HepG2 (cell line): Measurements from ENCODE around the gene B3GNT2. TPM values are rescaled to one million over a fixed set of nuclear protein-coding genes. Genes with fewer than 3 reads are reported as not detected.

Experiments used
- ARHGAP35 ChIP-seq: sonication (generic); formaldehyde crosslinking; IDR thresholded peaks from 2 replicates; pipeline ENCODE4 v1.9.0; 2022; ENCODE audit warnings: mild to moderate bottlenecking, inconsistent platforms, moderate library complexity, missing genetic modification reagents, borderline replicate concordance
- CHCHD3 ChIP-seq: sonication (generic); formaldehyde crosslinking; IDR thresholded peaks from 2 replicates; pipeline ENCODE4 v1.8.0; 2022; ENCODE audit warnings: mild to moderate bottlenecking, missing genetic modification reagents, moderate library complexity
- FOXK1 ChIP-seq: sonication (generic); formaldehyde crosslinking; IDR thresholded peaks from 2 replicates; pipeline ENCODE4 v1.4.0; 2020; ENCODE audit warnings: low read depth, missing genetic modification reagents, borderline replicate concordance
- JUN ChIP-seq: sonication (generic); formaldehyde crosslinking; IDR thresholded peaks from 2 replicates; pipeline ENCODE4 v1.4.0; 2020; ENCODE audit warnings: mild to moderate bottlenecking, missing genetic modification reagents
- JUNB ChIP-seq: sonication (generic); formaldehyde crosslinking; IDR thresholded peaks from 2 replicates; pipeline ENCODE4 v1.8.0; 2022; ENCODE audit warnings: missing genetic modification reagents, mild to moderate bottlenecking, borderline replicate concordance
- MIER2 ChIP-seq: IDR thresholded peaks from 2 replicates; pipeline ENCODE4 v1.6.1; 2016; ENCODE audit warnings: missing biosample characterization, missing genetic modification reagents
- PHF8 ChIP-seq: sonication (generic); formaldehyde crosslinking; IDR thresholded peaks from 2 replicates; pipeline ENCODE4 v1.5.0; 2020; ENCODE audit warnings: missing genetic modification reagents
- RELA ChIP-seq: sonication (generic); formaldehyde crosslinking; IDR thresholded peaks from 2 replicates; pipeline ENCODE4 v1.4.0; 2020; ENCODE audit warnings: missing genetic modification reagents
- SNRNP70 ChIP-seq: fragments of 200-400 bp; formaldehyde crosslinking; IDR thresholded peaks from 2 replicates; pipeline ENCODE4 v1.6.1; 2017; ENCODE audit warnings: mild to moderate bottlenecking, low read depth, low read length, moderate library complexity
- ZFAT ChIP-seq: sonication (generic); formaldehyde crosslinking; conservative IDR thresholded peaks from 2 replicates; pipeline ENCODE4 v1.8.1; 2023; ENCODE audit warnings: missing genetic modification reagents, inconsistent platforms
- ZFY ChIP-seq: sonication (generic); formaldehyde crosslinking; IDR thresholded peaks from 2 replicates; pipeline ENCODE4 v1.4.0; 2020; ENCODE audit warnings: missing genetic modification reagents
- ZFYVE20 ChIP-seq: sonication (generic); formaldehyde crosslinking; IDR thresholded peaks from 2 replicates; pipeline ENCODE4 v1.8.0; 2023; ENCODE audit warnings: low read depth, mild to moderate bottlenecking, moderate library complexity, missing genetic modification reagents, borderline replicate concordance
- polyA plus RNA-seq, 8 experiments: library from polyadenylated mRNA; depleted of rRNA in 3 of 8; stranded (reverse) in 7 of 8; unstranded in 1 of 8; fragments of >200 nt; fragmentation: Illumina TruSeq in 4 of 8; extraction: Trizol in 4 of 8; gene quantifications; 2 replicates each; pipeline versions ENCODE4 v1.2.1 to v1.2.3, GENCODE V29; 2011 to 2016; ENCODE audit warnings: low read depth in 4 of 8, missing spikeins in 1 of 8, mixed read lengths in 1 of 8; ENCODE audit not compliant: insufficient read depth in 1 of 8
- total RNA-seq, 5 experiments: library from RNA; depleted of rRNA; stranded (reverse); fragments of >200 nt; fragmentation: Illumina TruSeq; extraction: Trizol; gene quantifications; 2 replicates each; pipeline ENCODE4 v1.2.3, GENCODE V29; 2016; ENCODE audit warnings: low read depth in 1 of 5
- TF ChIP-seq, protein P1 (sequence below): sonication (generic); formaldehyde crosslinking; IDR thresholded peaks from 2 replicates; pipeline ENCODE4 v1.5.0; 2020; ENCODE audit warnings: missing genetic modification reagents
- TF ChIP-seq, protein P2 (sequence below): sonication (generic); formaldehyde crosslinking; IDR thresholded peaks from 2 replicates; pipeline ENCODE4 v1.4.0; 2020; ENCODE audit warnings: mild to moderate bottlenecking, missing genetic modification reagents
- TF ChIP-seq, protein P3 (sequence below): IDR thresholded peaks from 2 replicates; pipeline ENCODE4 v1.6.1; 2016; ENCODE audit warnings: low read depth, borderline replicate concordance
- TF ChIP-seq, protein P4 (sequence below): sonication (generic); formaldehyde crosslinking; IDR thresholded peaks from 2 replicates; pipeline ENCODE4 v1.5.1; 2020; ENCODE audit warnings: mild to moderate bottlenecking, missing genetic modification reagents, moderate library complexity
- TF ChIP-seq, protein P5 (sequence below): sonication (generic); formaldehyde crosslinking; IDR thresholded peaks from 2 replicates; pipeline ENCODE4 v1.9.0; 2021; ENCODE audit warnings: missing genetic modification reagents, borderline replicate concordance
- TF ChIP-seq, protein P6 (sequence below): sonication (generic); formaldehyde crosslinking; IDR thresholded peaks from 2 replicates; pipeline ENCODE4 v1.4.0; 2020; ENCODE audit warnings: missing genetic modification reagents, mild to moderate bottlenecking, borderline replicate concordance

Gene B3GNT2
- total and polyA plus RNA-seq, 2 of the 13 experiments (the other 11 are each of a cell fraction or from before 2014, with no cell fraction given) = 26.3 to 28.5 TPM

DNA sequence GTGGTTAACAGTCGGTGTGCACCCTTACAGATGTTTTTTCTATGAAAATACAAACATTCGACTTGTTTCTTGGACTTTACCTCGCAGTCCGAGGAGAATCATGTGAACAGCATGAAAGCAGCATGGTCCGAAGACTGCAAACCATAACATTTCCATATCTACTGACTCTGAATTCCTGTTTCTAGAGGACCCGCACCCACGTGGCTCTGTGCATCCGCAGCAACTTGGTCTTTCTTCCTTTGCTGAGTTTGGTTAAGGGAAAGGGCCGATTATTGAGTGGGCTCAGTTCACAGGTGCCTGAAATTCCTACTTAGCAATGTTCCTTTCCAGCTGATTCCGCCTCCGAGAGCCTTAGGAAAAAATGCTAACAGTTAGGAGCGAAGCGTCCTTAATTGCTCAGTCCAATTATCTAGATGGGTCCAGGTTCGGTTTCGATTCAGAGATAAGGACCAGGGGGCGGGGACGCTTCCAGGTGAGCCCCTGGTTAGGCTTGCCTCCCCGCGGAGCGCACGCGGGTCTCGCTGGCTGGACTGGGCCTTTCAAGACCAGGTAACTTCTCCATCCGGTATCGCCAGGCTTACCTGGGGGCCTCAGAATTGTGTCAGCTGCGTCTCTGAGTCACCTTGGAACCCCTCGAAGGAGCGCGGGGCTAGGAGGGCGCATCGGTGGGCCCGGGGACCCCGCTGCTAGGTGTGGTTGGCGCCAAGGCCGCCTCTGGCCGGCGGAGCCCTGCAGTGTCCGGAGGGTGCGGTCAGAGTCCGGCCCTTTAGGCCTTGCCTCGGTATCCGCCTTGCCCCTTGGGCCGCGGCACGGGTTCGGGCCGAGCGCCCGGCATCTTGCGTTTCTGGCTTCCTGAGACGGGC, 1.1 kb upstream of the B3GNT2 start (continued):
- TF ChIP-seq CHCHD3 (CRISPR knock-in tag) (no peak; the same call in 1 of the 2 replicates), ZFAT (CRISPR knock-in tag) (no peak), JUN (CRISPR knock-in tag) (no peak; the same call in 1 of the 2 replicates), ZFYVE20 (CRISPR knock-in tag) (no peak), RELA (CRISPR knock-in tag) (no peak; the same call in 1 of the 2 replicates), MIER2 (CRISPR knock-in tag) (0 out of 2 replicates have a peak, but pooled peaks have one; percentile 24), PHF8 (CRISPR knock-in tag) (no peak), JUNB (CRISPR knock-in tag) (no peak), ARHGAP35 (CRISPR knock-in tag) (no peak; the same call in 1 of the 2 replicates), SNRNP70 (no peak), ZFY (CRISPR knock-in tag) (no peak), FOXK1 (CRISPR knock-in tag) (peak; percentile 86)
- TF ChIP-seq, protein P1, sequence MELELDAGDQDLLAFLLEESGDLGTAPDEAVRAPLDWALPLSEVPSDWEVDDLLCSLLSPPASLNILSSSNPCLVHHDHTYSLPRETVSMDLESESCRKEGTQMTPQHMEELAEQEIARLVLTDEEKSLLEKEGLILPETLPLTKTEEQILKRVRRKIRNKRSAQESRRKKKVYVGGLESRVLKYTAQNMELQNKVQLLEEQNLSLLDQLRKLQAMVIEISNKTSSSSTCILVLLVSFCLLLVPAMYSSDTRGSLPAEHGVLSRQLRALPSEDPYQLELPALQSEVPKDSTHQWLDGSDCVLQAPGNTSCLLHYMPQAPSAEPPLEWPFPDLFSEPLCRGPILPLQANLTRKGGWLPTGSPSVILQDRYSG (CRISPR knock-in tag) = no peak
- TF ChIP-seq, protein P2, sequence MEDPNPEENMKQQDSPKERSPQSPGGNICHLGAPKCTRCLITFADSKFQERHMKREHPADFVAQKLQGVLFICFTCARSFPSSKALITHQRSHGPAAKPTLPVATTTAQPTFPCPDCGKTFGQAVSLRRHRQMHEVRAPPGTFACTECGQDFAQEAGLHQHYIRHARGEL (CRISPR knock-in tag) = no peak
- TF ChIP-seq, protein P3, sequence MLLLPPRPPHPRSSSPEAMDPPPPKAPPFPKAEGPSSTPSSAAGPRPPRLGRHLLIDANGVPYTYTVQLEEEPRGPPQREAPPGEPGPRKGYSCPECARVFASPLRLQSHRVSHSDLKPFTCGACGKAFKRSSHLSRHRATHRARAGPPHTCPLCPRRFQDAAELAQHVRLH (CRISPR knock-in tag) = peak; percentile 94; the same call in 1 of the 2 replicates
- TF ChIP-seq, protein P4, sequence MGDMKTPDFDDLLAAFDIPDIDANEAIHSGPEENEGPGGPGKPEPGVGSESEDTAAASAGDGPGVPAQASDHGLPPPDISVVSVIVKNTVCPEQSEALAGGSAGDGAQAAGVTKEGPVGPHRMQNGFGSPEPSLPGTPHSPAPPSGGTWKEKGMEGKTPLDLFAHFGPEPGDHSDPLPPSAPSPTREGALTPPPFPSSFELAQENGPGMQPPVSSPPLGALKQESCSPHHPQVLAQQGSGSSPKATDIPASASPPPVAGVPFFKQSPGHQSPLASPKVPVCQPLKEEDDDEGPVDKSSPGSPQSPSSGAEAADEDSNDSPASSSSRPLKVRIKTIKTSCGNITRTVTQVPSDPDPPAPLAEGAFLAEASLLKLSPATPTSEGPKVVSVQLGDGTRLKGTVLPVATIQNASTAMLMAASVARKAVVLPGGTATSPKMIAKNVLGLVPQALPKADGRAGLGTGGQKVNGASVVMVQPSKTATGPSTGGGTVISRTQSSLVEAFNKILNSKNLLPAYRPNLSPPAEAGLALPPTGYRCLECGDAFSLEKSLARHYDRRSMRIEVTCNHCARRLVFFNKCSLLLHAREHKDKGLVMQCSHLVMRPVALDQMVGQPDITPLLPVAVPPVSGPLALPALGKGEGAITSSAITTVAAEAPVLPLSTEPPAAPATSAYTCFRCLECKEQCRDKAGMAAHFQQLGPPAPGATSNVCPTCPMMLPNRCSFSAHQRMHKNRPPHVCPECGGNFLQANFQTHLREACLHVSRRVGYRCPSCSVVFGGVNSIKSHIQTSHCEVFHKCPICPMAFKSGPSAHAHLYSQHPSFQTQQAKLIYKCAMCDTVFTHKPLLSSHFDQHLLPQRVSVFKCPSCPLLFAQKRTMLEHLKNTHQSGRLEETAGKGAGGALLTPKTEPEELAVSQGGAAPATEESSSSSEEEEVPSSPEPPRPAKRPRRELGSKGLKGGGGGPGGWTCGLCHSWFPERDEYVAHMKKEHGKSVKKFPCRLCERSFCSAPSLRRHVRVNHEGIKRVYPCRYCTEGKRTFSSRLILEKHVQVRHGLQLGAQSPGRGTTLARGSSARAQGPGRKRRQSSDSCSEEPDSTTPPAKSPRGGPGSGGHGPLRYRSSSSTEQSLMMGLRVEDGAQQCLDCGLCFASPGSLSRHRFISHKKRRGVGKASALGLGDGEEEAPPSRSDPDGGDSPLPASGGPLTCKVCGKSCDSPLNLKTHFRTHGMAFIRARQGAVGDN (CRISPR knock-in tag) = peak; percentile 85
- TF ChIP-seq, protein P5, sequence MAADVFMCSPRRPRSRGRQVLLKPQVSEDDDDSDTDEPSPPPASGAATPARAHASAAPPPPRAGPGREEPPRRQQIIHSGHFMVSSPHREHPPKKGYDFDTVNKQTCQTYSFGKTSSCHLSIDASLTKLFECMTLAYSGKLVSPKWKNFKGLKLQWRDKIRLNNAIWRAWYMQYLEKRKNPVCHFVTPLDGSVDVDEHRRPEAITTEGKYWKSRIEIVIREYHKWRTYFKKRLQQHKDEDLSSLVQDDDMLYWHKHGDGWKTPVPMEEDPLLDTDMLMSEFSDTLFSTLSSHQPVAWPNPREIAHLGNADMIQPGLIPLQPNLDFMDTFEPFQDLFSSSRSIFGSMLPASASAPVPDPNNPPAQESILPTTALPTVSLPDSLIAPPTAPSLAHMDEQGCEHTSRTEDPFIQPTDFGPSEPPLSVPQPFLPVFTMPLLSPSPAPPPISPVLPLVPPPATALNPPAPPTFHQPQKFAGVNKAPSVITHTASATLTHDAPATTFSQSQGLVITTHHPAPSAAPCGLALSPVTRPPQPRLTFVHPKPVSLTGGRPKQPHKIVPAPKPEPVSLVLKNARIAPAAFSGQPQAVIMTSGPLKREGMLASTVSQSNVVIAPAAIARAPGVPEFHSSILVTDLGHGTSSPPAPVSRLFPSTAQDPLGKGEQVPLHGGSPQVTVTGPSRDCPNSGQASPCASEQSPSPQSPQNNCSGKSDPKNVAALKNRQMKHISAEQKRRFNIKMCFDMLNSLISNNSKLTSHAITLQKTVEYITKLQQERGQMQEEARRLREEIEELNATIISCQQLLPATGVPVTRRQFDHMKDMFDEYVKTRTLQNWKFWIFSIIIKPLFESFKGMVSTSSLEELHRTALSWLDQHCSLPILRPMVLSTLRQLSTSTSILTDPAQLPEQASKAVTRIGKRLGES = peak; percentile 92; the same call in 1 of the 2 replicates
- TF ChIP-seq, protein P6, sequence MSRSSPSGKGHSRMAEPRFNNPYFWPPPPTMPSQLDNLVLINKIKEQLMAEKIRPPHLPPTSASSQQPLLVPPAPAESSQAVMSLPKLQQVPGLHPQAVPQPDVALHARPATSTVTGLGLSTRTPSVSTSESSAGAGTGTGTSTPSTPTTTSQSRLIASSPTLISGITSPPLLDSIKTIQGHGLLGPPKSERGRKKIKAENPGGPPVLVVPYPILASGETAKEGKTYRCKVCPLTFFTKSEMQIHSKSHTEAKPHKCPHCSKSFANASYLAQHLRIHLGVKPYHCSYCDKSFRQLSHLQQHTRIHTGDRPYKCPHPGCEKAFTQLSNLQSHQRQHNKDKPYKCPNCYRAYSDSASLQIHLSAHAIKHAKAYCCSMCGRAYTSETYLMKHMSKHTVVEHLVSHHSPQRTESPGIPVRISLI = peak; percentile 90
